Fibroblast of villous mesenchyme (primary cell): ENCODE measurements around the gene POTEJ. TPM values are rescaled to one million over a fixed set of nuclear protein-coding genes. Genes with fewer than 3 reads are reported as not detected.
"Not testable (repeated sequence)": the region's sequence is repeated elsewhere in the genome, so short reads cannot be mapped to it uniquely, and the experiment has no call there.

Experiments
- DNase-seq: peaks from one replicate; pipeline ENCODE4 v3.0.0-alpha.2; 2010; ENCODE audit warnings: low read depth
- H3K4me3 ChIP-seq: 2 replicates; pipeline ENCODE4 v1.5.1; 2011; ENCODE audit warnings: low read depth, mild to moderate bottlenecking, low read length
- total RNA-seq: library from RNA; depleted of rRNA; stranded (reverse); fragments of >200 nt; gene quantifications from 2 replicates; pipeline ENCODE4 v1.2.3, GENCODE V29; 2012

The POTEJ gene
- total RNA-seq = not detected in 2 replicates

DNA sequence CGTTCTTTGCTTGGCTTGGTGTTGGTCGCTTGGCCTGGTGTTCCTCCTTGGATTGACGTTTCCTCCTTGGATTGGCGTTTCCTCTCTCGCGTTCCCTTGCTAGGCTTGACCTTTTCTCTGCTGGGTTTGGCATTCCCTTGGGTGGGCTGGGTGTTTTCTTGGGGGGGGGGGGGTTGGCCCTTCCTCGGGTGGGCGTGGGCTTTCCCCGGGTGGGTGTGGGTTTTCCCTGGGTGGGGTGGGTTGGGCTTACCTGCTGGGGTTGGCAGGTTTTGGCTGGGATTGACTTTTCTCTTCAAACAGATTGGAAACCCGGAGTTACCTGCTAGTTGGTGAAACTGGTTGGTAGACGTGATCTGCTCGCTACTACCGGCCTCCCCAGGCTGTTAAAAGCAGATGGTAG, at the start of gene POTEJ:
TSS of gene POTEJ (plus strand) at position 301 of the 400 bp plus-strand sequence. CDS start at position 394, 93 bp downstream.
- not testable (repeated sequence) for DNase-seq

DNA sequence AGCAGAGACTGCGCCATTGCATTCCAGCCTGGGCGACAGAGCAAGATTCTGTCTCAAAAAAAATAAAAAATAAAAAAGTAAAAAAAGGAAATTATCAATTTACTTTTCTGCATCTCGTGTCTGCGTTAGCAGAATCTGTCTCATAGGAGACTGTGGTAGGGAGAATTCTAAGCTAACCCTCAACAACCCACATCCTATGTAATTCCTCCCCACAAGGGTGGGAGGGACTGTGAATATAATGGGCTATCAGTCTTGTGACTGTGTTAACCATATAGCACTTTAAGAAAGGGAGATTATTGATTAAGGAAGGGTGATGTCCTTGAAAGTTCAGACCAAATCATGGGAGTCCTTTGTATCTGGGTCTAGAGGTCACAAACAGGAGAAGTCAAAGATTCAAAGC, 45.1 kb upstream of the POTEJ start:
- DNase-seq, H3K4me3 ChIP-seq: not testable (repeated sequence)

More for the DNA sequence above, at the start of gene POTEJ:
- not testable (repeated sequence) for H3K4me3 ChIP-seq

DNA sequence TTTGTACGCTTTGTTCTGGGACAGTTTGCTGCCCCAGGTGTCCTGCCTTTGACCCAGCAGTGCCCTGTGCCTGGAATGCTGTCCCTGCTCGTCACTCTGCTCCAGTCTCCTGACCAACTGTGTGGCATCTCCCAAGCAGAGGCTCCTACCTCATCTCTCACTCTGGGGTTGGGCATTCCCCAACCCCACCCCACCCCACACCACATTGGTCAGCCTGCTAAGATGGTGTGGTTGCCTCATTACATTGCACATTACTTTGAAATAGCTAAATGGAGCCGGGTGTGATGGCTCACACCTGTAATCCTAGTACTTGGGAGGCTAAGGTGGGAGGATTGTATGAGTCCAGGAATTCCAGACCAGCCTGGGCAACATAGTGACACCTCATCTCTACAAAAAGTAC, 39.3 kb upstream of the POTEJ start:
- H3K4me3 ChIP-seq, DNase-seq: not testable (repeated sequence)

DNA sequence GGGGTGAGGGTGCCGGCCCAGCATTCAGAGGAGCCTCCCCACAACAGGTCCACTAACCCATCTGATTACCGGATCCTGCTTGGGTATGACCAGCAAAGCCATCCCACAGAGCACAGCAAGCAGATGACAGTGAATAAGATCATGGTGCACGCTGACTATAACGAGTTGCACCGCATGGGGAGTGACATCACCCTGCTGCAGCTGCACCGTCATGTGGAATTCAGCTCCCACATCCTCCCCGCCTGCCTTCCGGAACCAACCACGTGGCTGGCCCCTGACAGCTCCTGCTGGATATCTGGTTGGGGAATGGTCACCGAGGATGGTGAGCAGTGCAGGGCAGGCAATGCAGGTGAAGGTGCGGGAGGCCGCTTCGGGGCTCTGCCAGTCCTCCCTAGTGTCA, 37.0 kb upstream of the POTEJ start:
- DNase-seq, H3K4me3 ChIP-seq: not testable (repeated sequence)

GRCh38 chr2:130576209-130576784, 34.9 kb upstream of the POTEJ start:
- DNase-seq, H3K4me3 ChIP-seq: not testable (repeated sequence)

DNA sequence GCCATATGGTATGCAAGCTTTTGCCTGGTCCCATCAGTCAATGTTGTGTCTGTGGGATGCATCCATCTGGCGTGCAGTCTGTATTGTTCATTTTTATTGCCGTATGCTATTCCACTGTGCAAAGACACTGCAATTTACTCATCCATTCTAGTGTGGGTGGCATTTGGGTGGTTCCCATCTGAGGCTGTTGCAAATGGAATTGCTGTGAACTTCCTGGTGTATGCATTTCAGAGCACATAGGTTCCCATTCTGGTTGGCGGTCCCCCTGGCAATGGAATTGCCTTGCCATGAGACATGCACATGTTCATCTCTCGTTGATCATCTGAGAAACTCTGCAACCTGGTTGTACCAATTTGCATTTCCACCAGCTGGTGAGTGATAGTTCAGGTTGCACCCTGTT, 33.7 kb upstream of the POTEJ start:
- H3K4me3 ChIP-seq, DNase-seq: not testable (repeated sequence)

- H3K4me3 ChIP-seq, DNase-seq: not testable (repeated sequence)
Observed at GRCh38 chr2:130579121-130579520, 32.1 kb upstream of the POTEJ start.

- DNase-seq, H3K4me3 ChIP-seq: not testable (repeated sequence)
Observed at GRCh38 chr2:130581491-130581890, 29.7 kb upstream of the POTEJ start.

- DNase-seq, H3K4me3 ChIP-seq: not testable (repeated sequence)
Observed at GRCh38 chr2:130582970-130583369, 28.3 kb upstream of the POTEJ start.

- H3K4me3 ChIP-seq, DNase-seq: not testable (repeated sequence)
Observed at GRCh38 chr2:130583582-130583981, 27.7 kb upstream of the POTEJ start.

DNA sequence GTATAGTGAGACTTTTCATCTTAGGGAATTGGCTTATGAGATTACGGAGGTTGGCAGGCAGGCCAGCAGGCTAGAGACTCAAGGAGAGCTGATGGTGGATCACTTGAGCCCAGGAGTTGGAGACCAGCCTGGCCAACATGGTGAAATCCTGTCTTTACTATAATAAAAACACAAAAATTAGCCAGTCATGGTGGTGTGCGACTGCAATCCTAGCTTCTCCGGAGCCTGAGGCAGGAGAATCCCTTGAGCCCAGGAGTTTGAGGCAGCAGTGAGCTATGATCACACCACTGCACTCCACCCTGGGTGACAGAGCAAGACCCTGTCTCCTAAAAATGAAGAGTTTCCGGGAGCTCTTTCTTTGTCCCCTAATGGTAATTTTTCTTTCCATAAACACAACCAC, 26.5 kb upstream of the POTEJ start:
- not testable (repeated sequence) for H3K4me3 ChIP-seq, DNase-seq

DNA sequence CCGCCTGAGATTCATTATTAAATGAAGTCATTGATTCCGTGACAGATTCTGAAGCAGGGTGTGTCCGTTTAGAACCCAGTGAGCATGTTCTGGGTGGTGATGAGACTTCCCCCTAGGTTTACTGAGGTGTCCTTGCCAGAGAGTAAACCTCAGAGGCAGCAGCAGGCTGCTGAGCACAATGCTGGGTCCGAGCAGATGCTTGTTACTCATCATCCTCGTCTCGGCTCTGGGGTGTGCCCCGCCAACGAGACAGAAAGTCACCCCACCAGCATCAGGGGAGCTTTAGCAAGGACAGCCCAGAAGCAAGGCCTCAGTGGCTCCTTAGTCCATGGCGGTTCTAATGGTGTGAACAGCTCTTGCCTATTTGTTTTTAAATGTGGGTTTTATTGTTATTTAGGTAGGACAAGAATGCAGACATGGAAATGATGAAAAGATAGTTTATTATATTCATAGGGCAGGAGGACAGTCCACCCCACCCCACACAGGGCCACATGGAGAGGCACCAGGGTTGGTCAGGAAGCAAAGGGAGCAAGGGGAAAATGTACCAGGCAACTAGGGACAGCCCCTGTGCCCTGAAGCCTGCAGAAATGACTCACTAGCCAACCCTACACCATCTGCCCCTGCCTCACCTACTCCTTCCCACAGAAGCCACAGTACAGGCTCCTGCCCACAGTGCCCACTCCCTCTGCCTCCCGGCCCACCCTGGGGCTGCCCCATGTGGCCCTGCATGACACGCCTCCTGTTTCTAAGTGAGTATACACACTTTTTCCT, 22.4 kb upstream of the POTEJ start:
- not testable (repeated sequence) for H3K4me3 ChIP-seq, DNase-seq

DNA sequence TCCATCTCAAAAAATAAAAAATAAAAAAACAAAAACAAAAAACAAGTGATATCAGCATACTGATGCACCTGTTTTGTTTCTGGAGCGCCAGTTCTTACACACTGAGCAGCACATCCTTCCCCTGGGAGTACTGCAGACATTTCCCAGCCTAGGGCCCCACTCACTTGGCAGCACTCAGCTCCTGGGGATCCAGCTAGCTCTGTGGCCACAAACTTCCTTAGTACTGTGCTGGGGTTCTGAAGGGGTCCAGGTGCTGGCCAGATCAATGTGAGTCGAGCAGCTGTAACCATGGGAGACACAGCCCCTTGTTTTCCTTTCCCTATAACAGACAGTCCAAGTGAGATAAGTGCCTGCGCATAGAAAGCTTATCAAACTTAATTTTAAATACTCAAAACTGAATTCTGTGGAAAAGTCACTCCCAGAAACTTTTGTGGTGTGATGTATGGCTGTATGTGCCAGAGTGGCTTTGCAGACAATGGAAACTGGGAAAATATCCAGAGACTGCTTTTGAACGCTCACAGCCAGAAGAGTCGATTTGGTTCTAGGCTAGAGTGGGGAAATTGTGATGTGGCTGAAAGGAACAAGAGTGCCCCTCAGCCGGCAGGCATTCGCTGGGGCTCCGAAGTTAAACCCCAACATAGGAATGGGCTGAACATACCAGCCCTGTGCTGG, 20.9 kb upstream of the POTEJ start:
- DNase-seq, H3K4me3 ChIP-seq: not testable (repeated sequence)

DNA sequence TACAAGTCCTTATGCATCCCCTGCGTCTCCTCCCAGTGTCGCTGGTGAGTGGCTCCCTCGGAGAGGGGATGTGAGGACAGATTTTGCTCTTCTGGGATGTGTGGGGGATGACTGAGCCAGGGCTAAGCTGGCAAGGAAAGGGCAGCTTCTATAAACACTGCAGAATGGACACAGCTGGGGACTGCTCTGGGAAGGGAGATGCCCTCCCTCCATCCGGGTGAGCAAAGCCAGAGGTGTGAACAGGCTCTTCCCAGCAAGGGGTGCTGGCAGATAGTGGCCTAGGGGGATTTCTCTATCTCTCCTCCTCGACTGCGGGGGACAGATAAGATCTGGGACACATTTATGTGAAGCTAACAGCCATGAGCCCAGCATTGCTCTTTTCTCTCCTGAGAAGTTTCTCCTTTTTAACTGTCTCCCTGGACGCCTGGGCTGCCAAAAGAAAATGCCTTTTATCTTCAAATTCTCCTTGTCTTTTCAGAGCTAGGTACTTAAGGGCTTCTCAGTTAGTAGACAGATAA, 20.3 kb upstream of the POTEJ start:
- not testable (repeated sequence) for DNase-seq

DNA sequence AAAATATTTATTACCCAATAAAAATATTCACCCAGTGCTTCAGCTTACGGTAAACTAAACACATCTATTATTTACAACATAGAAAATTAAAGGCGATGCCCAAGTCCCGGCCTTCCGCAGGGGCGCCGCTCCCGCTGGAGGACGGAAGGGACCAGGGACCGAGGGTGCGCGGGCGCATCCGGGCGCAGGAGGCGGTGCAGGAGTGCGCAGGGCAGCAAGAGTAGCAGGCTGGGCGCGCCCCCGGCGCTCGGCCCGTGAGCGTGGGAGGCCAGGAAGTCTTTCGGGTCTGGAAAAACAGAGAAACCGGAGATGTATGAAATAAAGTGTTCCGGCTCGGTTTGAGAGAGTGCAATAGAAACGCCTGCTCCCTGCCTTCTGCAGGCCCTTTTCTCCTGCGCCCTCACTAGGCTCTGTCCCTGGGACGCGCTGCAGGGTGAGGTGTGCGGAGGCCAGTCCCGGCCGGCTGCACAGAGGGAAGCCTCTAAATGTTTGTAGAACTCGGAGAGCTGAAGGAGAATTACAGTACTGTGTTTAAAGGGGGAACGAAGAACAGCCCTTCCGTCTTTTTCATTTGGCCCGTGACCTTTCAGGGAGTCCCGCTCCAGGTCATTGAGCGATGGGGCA, 18.3 kb upstream of the POTEJ start:
- not testable (repeated sequence) for H3K4me3 ChIP-seq

More for the DNA sequence above, 20.3 kb upstream of the POTEJ start:
- not testable (repeated sequence) for H3K4me3 ChIP-seq

GRCh38 chr2:130594011-130594410, 17.2 kb upstream of the POTEJ start:
- DNase-seq, H3K4me3 ChIP-seq: not testable (repeated sequence)

More for the DNA sequence above, 18.3 kb upstream of the POTEJ start:
- not testable (repeated sequence) for DNase-seq

- not testable (repeated sequence) for DNase-seq, H3K4me3 ChIP-seq
Observed at GRCh38 chr2:130596757-130597156, 14.5 kb upstream of the POTEJ start.

DNA sequence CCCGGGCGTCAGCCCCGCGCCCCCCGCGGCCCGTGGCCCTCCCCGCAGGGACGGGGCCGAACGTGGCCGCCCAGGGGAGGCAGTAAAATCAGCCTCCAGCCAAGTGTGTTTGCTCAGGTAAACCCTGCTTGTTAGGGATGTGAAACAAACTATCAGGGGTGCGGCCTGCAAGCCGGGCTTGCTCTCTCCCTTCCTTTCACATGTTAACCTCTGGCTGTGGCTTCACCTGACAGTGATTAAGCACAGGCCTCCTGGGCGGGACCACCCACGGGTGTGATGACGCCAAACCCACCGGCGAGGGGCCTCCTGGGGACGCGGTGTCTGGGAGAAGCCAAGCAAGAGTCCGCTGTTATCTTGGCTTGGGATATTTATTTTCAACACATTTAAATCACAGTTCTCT, 13.2 kb upstream of the POTEJ start:
- not testable (repeated sequence) for DNase-seq, H3K4me3 ChIP-seq

DNA sequence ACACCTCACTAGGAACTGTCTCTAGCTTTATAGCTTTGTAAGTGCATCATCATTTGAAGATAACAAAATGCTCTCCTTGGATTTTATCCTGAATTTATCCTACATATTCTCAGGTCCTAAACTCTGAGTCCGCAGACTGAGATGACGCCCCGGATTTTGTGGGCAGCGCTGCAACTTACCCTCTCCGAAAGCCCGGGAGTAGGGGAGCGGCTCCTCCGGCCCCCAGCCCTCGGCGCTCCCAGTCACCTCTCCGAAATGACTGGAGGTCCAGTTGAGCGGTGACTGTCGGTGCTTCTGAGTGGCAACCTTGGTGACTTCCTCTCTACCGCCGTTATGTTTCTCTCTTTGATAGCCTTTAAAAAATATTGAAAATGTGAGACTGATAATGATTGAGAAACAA, 12.8 kb upstream of the POTEJ start:
- DNase-seq, H3K4me3 ChIP-seq: not testable (repeated sequence)
